H1 (cell line): ENCODE results near the gene PAIP1. TPM values are rescaled to one million over a fixed set of nuclear protein-coding genes. Genes with fewer than 3 reads are reported as not detected.

Experiments
- CTCF ChIA-PET: fragments of 300-600 bp; sonication (Branson Sonifier 250); formaldehyde crosslinking; loops from one replicate; lab custom pipeline; 2021; ENCODE audit not compliant: partially characterized antibody; lab: Charles Lee
- POLR2A ChIA-PET: fragments of 300-600 bp; sonication (Branson Sonifier 250); formaldehyde crosslinking; loops from one replicate; lab custom pipeline; 2021; ENCODE audit warnings: inconsistent platforms; ENCODE audit not compliant: partially characterized antibody; lab: Charles Lee
- DNase-seq, 2 experiments: peaks; one replicate each; pipeline versions ENCODE4 v3.0.0 to v3.0.0-alpha.2; 2010 to 2022; ENCODE audit warnings: low spot score in 2 of 2, low read depth in 1 of 2, mixed read lengths in 1 of 2
- FAIRE-seq: peaks from 2 replicates; lab custom pipeline; 2011; peaks lifted over from hg19 to GRCh38; lab: Jason Lieb, UNC
- H2AFZ ChIP-seq: 2 replicates; pipeline ENCODE4 v1.8.1; 2012; ENCODE audit warnings: low read length, inconsistent platforms
- H2AK5ac ChIP-seq: 2 replicates; pipeline ENCODE4 v1.6.1; 2013; ENCODE audit warnings: low read depth, low read length
- H2BK120ac ChIP-seq: replicated peaks from 2 replicates; pipeline ENCODE3; 2013; ENCODE audit warnings: low read depth, low read length, inconsistent platforms
- H2BK12ac ChIP-seq: 2 replicates; pipeline ENCODE4 v1.6.1; 2013; ENCODE audit warnings: low read depth, low read length
- H2BK15ac ChIP-seq: 2 replicates; pipeline ENCODE4 v1.6.1; 2013; ENCODE audit warnings: low read length
- H2BK20ac ChIP-seq: 2 replicates; pipeline ENCODE4 v1.6.1; 2013; ENCODE audit warnings: low read length
- H2BK5ac ChIP-seq: 2 replicates; pipeline ENCODE4 v1.6.1; 2013; ENCODE audit warnings: low read depth, low read length
- H3K14ac ChIP-seq: 2 replicates; pipeline ENCODE4 v1.6.1; 2013; ENCODE audit warnings: inconsistent platforms; ENCODE audit not compliant: insufficient read length
- H3K18ac ChIP-seq: 2 replicates; pipeline ENCODE4 v1.6.1; 2013; ENCODE audit warnings: low read length; ENCODE audit errors: extremely low read depth
- H3K23ac ChIP-seq: 2 replicates; pipeline ENCODE4 v1.6.1; 2013; ENCODE audit warnings: inconsistent platforms; ENCODE audit not compliant: insufficient read length
- H3K23me2 ChIP-seq: 2 replicates; pipeline ENCODE4 v1.6.1; 2013; ENCODE audit warnings: low read depth, low read length
- H3K27ac ChIP-seq: 2 replicates; pipeline ENCODE4 v1.6.1; 2011; ENCODE audit warnings: low read depth, low read length, inconsistent platforms
- H3K27me3 ChIP-seq, 4 experiments: replicated peaks in 1 of 4; 1 replicate in 1 of 4; 2 replicates in 3 of 4; pipeline versions ENCODE4 v1.6.1 to v1.8.1; 2011 to 2013; ENCODE audit warnings: low read length in 3 of 4, mild to moderate bottlenecking in 3 of 4, inconsistent platforms in 2 of 4, mixed read lengths in 2 of 4, moderate library complexity in 1 of 4; ENCODE audit not compliant: control insufficient read depth in 3 of 4, insufficient read depth in 3 of 4; ENCODE audit errors: extremely low read depth in 1 of 4
- H3K36me3 ChIP-seq, 4 experiments: 2 replicates each; pipeline versions ENCODE4 v1.6.1 to v1.8.1; 2011 to 2013; ENCODE audit warnings: mild to moderate bottlenecking in 4 of 4, low read length in 3 of 4, moderate library complexity in 2 of 4, control low read depth in 1 of 4, inconsistent platforms in 1 of 4; ENCODE audit not compliant: insufficient read depth in 4 of 4, control insufficient read depth in 2 of 4
- H3K4ac ChIP-seq: replicated peaks from 2 replicates; pipeline ENCODE3; 2013; ENCODE audit warnings: low read length, low read depth, mixed read lengths, inconsistent platforms; ENCODE audit not compliant: insufficient read length
- H3K4me1 ChIP-seq, 4 experiments: replicated peaks in 1 of 4; 1 replicate in 1 of 4; 2 replicates in 3 of 4; pipeline versions ENCODE4 v1.6.1 to v1.8.1; 2011 to 2013; ENCODE audit warnings: low read length in 3 of 4, inconsistent platforms in 2 of 4, mixed read lengths in 1 of 4; ENCODE audit not compliant: insufficient read depth in 4 of 4, control insufficient read depth in 3 of 4
- H3K4me2 ChIP-seq, 2 experiments: 2 replicates each; pipeline versions ENCODE4 v1.6.1 to v1.8.1; 2011 to 2013; ENCODE audit warnings: low read depth in 2 of 2, low read length in 2 of 2, control low read depth in 1 of 2, inconsistent platforms in 1 of 2, mild to moderate bottlenecking in 1 of 2; ENCODE audit not compliant: insufficient read depth in 1 of 2
- H3K4me3 ChIP-seq, 4 experiments: fragments of 200-600, 300-600 bp in 1 of 4; sonication (generic), shearing (Covaris generic), sonication (Bioruptor Twin) in 1 of 4; 2 replicates each; pipeline versions ENCODE4 v1.5.1 to v1.8.1; 2011 to 2016; ENCODE audit warnings: low read length in 4 of 4, low read depth in 3 of 4, control low read depth in 2 of 4, inconsistent platforms in 2 of 4, mild to moderate bottlenecking in 2 of 4, mixed read lengths in 1 of 4, moderate library complexity in 1 of 4; ENCODE audit not compliant: insufficient read depth in 2 of 4; ENCODE audit errors: extremely low read depth in 1 of 4
- H3K56ac ChIP-seq: replicated peaks from 2 replicates; pipeline ENCODE3; 2013; ENCODE audit warnings: low read depth, mild to moderate bottlenecking, mixed read lengths, low read length, inconsistent platforms; ENCODE audit not compliant: insufficient read length
- H3K79me1 ChIP-seq: 2 replicates; pipeline ENCODE4 v1.6.1; 2013; ENCODE audit warnings: low read depth, low read length, control low read depth
- H3K79me2 ChIP-seq, 2 experiments: 2 replicates each; pipeline versions ENCODE4 v1.6.1 to v1.8.1; 2012 to 2013; ENCODE audit warnings: low read length in 2 of 2, mild to moderate bottlenecking in 2 of 2, inconsistent platforms in 1 of 2; ENCODE audit not compliant: insufficient read depth in 2 of 2, control insufficient read depth in 1 of 2
- H3K9ac ChIP-seq, 4 experiments: replicated peaks in 1 of 4; 1 replicate in 1 of 4; 2 replicates in 3 of 4; pipeline versions ENCODE4 v1.6.1 to v1.8.1; 2011 to 2013; ENCODE audit warnings: low read depth in 3 of 4, low read length in 3 of 4, control low read depth in 2 of 4, mild to moderate bottlenecking in 2 of 4, moderate library complexity in 2 of 4, inconsistent platforms in 1 of 4; ENCODE audit errors: extremely low read depth in 1 of 4
- H3K9me3 ChIP-seq, 2 experiments: 2 replicates each; pipeline versions ENCODE4 v1.6.1 to v1.8.1; 2012 to 2013; ENCODE audit warnings: mild to moderate bottlenecking in 2 of 2, moderate library complexity in 2 of 2, control low read depth in 1 of 2, inconsistent platforms in 1 of 2, low read depth in 1 of 2, low read length in 1 of 2, mixed read lengths in 1 of 2; ENCODE audit not compliant: insufficient read depth in 2 of 2
- H4K20me1 ChIP-seq, 2 experiments: replicated peaks in 1 of 2; 2 replicates each; pipeline versions ENCODE3 to v1.8.1; 2011 to 2013; ENCODE audit warnings: inconsistent platforms in 2 of 2, low read length in 2 of 2, mild to moderate bottlenecking in 1 of 2; ENCODE audit not compliant: insufficient read depth in 2 of 2, control insufficient read depth in 1 of 2
- H4K5ac ChIP-seq: 2 replicates; pipeline ENCODE4 v1.6.1; 2013; ENCODE audit warnings: low read length, low read depth, mixed read lengths, inconsistent platforms; ENCODE audit not compliant: insufficient read length
- H4K8ac ChIP-seq: 2 replicates; pipeline ENCODE4 v1.8.0; 2013; ENCODE audit warnings: mild to moderate bottlenecking, moderate library complexity, low read length, inconsistent platforms; ENCODE audit not compliant: insufficient read depth; ENCODE audit errors: extremely low read depth
- H4K91ac ChIP-seq: replicated peaks from 2 replicates; pipeline ENCODE3; 2013; ENCODE audit warnings: low read length, mixed read lengths, inconsistent platforms; ENCODE audit not compliant: insufficient read length
- ASH2L ChIP-seq: fragments of 200-600, 300-600 bp; sonication (generic); IDR thresholded peaks from one replicate; pipeline ENCODE4 v1.7.1; 2017; ENCODE audit warnings: low read length
- BACH1 ChIP-seq: IDR thresholded peaks from 2 replicates; pipeline ENCODE4 v1.6.1; 2012; ENCODE audit warnings: low read length, improper control_type of control experiment
- CHD2 ChIP-seq: IDR thresholded peaks from 2 replicates; pipeline ENCODE4 v1.6.1; 2012; ENCODE audit warnings: low read length, improper control_type of control experiment
- FOSL1 ChIP-seq: IDR thresholded peaks from 2 replicates; pipeline ENCODE4 v1.6.1; 2011; ENCODE audit warnings: mild to moderate bottlenecking, low read depth, low read length, moderate library complexity; ENCODE audit not compliant: insufficient read depth
- HDAC6 ChIP-seq: IDR thresholded peaks from one replicate; pipeline ENCODE4 v1.7.1; 2012; ENCODE audit warnings: low read depth, mild to moderate bottlenecking, inconsistent platforms, low read length, moderate library complexity
- KDM4A ChIP-seq: IDR thresholded peaks from one replicate; pipeline ENCODE4 v1.7.1; 2012; ENCODE audit warnings: low read depth, mild to moderate bottlenecking, moderate library complexity, low read length, inconsistent platforms; ENCODE audit not compliant: severe bottlenecking
- KDM5A ChIP-seq: fragments of 200-600 bp; IDR thresholded peaks from 2 replicates; pipeline ENCODE4 v1.7.1; 2012; ENCODE audit warnings: mild to moderate bottlenecking, low read length, inconsistent platforms, mixed read lengths
- RAD21 ChIP-seq, 2 experiments: IDR thresholded peaks in 1 of 2; conservative IDR thresholded peaks in 1 of 2; 2 replicates each; pipeline ENCODE4 v1.6.1; 2011; ENCODE audit warnings: low read depth in 2 of 2, low read length in 2 of 2, improper control_type of control experiment in 1 of 2, inconsistent platforms in 1 of 2, mild to moderate bottlenecking in 1 of 2, moderate library complexity in 1 of 2
- SIN3A ChIP-seq, 2 experiments: IDR thresholded peaks in 1 of 2; conservative IDR thresholded peaks in 1 of 2; 2 replicates each; pipeline ENCODE4 v1.6.1; 2011 to 2012; ENCODE audit warnings: low read length in 2 of 2, improper control_type of control experiment in 1 of 2, low read depth in 1 of 2, mild to moderate bottlenecking in 1 of 2
- SIRT6 ChIP-seq: IDR thresholded peaks from one replicate; pipeline ENCODE4 v1.7.1; 2012; ENCODE audit warnings: low read length, inconsistent platforms
- SP4 ChIP-seq: IDR thresholded peaks from 2 replicates; pipeline ENCODE4 v1.6.1; 2012; ENCODE audit warnings: low read length, inconsistent platforms
- WGBS, 2 experiments: shearing (Covaris generic) in 1 of 2; methylation state at CpG; one replicate each; pipeline versions ENCODE4 v1.1.6 to v1.1.7; 2013 to 2015; ENCODE audit warnings: low lambda C conversion rate in 2 of 2, mixed read lengths in 2 of 2, inconsistent platforms in 1 of 2, low coverage in 1 of 2, missing lambda C conversion rate in 1 of 2; ENCODE audit not compliant: insufficient replicate concordance in 2 of 2, insufficient coverage in 1 of 2, insufficient read length in 1 of 2; ENCODE audit errors: extremely low coverage in 1 of 2, missing lambda C conversion rate in 1 of 2; 5-methylcytosine and 5-hydroxymethylcytosine counted together
- polyA plus RNA-seq, 7 experiments: library from polyadenylated mRNA; depleted of rRNA in 3 of 7; stranded (reverse) in 5 of 7; unstranded in 2 of 7; fragments of >200 nt in 5 of 7; fragments of 200-250 nt in 2 of 7; gene quantifications; 1 replicate in 5 of 7; 2 replicates in 1 of 7; 4 replicates in 1 of 7; pipeline versions ENCODE4 v1.2.1 to v1.2.3, GENCODE V29; 2011 to 2013; ENCODE audit warnings: missing spikeins in 2 of 7, mixed read lengths in 2 of 7
- total RNA-seq: library from RNA; stranded (reverse); fragmentation: NEBNext Ultra II Directional; extraction: Animal tissue kit (Norgen Biotek cat#: 25700); gene quantifications from 2 replicates; pipeline ENCODE4 v1.2.1, GENCODE V29; 2021

Gene PAIP1
- total and polyA plus RNA-seq, 2 of the 8 experiments (the other 6 are each of a cell fraction or from before 2014, with no cell fraction given) = 62.9 to 89.5 TPM

GRCh38 chr5:43484106-43484849, 72.6 kb downstream of the PAIP1 start:
- H3K14ac ChIP-seq = no peak overlapping the region
- no peak overlapping the region for H2AK5ac ChIP-seq
- H3K79me1 ChIP-seq = no peaks in the 10 kb centered on the region
- peak; percentile 47 to 88 for DNase-seq
- peak overlapping the region; percentile 90 for H3K56ac ChIP-seq
- H2BK15ac ChIP-seq = no peak overlapping the region
- ChIA-PET POLR2A (interaction anchor here (0.5 to 2.4 kb wide), 31 partner anchors 8 to 1988 kb away, joined by 3 to 23 read pairs (median 4); partner anchors contain the start of genes C5orf34, HMGCS1, NNT and ZNF131), CTCF (interaction anchor here (0.7 to 3.6 kb wide), 34 partner anchors 8 to 1243 kb away, joined by 3 to 32 read pairs (median 4); partner anchors contain the start of genes C5orf34, CCL28, HMGCS1 and NIM1K)
- peak overlapping the region; percentile 96 for H4K8ac ChIP-seq
- H2BK20ac ChIP-seq = no peak overlapping the region
- H2AFZ ChIP-seq = peak overlapping the region; percentile 82
- peak overlapping the region; percentile 75 for H3K18ac ChIP-seq
- H3K27ac ChIP-seq = peak overlapping the region; percentile 92
- no peaks in the 10 kb centered on the region for H3K27me3 ChIP-seq
- H3K4ac ChIP-seq = peak overlapping the region; percentile 91
- peak overlapping the region; percentile 71 to 92 (median 84) for H3K9ac ChIP-seq
- H4K20me1 ChIP-seq = no peaks in the 10 kb centered on the region
- no peaks in the 10 kb centered on the region for H3K9me3 ChIP-seq
- H2BK5ac ChIP-seq = peak overlapping the region; percentile 67
- H2BK120ac ChIP-seq = peak overlapping the region; percentile 43
- H3K23me2 ChIP-seq = no peaks in the 10 kb centered on the region; the same call in 1 of the 2 replicates
- FAIRE-seq = no peak
- H3K4me2 ChIP-seq = peak overlapping the region; percentile 28 to 84
- peak overlapping the region; percentile 68 to 91 (median 89) for H3K4me3 ChIP-seq
- peak overlapping the region; percentile 65 for H4K91ac ChIP-seq
- H4K5ac ChIP-seq = peak overlapping the region; percentile 91
- H2BK12ac ChIP-seq = no peak overlapping the region
- 7% methylated on average over 32 of the region's 32 CpGs; no CpG with 5 or more reads in 1 of the 2 experiments for WGBS, 2 experiments
- H3K79me2 ChIP-seq = peaks cover 0 to 9% of the 10 kb centered on the region in 2 experiments; a peak in 2 of 4 replicates
- peaks cover 0 to 8% (median 0%) of the 10 kb centered on the region in 4 experiments; a peak in 1 of 8 replicates for H3K36me3 ChIP-seq
- H3K23ac ChIP-seq = no peak overlapping the region
- H3K4me1 ChIP-seq = no peaks in the 10 kb centered on the region; a peak in 2 of 7 replicates
- TF ChIP-seq RAD21 (IDR thresholded peaks at IDR 0.05 in 1 of 2, conservative IDR thresholded peaks at IDR 0.05 in 1 of 2; ENCODE audit: low read depth in 2 of 2, low read length in 2 of 2) (peak; percentile 64), FOSL1 (no peak), CHD2 (0 out of 2 replicates have a peak, but pooled peaks have one; percentile 19), BACH1 (peak; percentile 70), KDM4A (peak; percentile 29), ASH2L (peak; percentile 58), SP4 (no peak), HDAC6 (no peak), SIRT6 (no peak), SIN3A (conservative IDR thresholded peaks at IDR 0.05 in 1 of 2, IDR thresholded peaks at IDR 0.05 in 1 of 2; ENCODE audit: low read depth in 1 of 2, low read length in 2 of 2) (0 out of 4 replicates have a peak, but pooled peaks of 1 of the 2 experiments have one; percentile 10), KDM5A (0 out of 2 replicates have a peak, but pooled peaks have one; percentile 25)
